K562 (cell line): Measurements from ENCODE around the gene DSTYK. TPM values are rescaled to one million over a fixed set of nuclear protein-coding genes. Genes with fewer than 3 reads are reported as not detected.

Source experiments
- ATF6 ChIP-seq: sonication (generic); formaldehyde crosslinking; IDR thresholded peaks from 2 replicates; pipeline ENCODE4 v1.4.0; 2020; ENCODE audit warnings: mild to moderate bottlenecking, missing genetic modification reagents
- CBX2 ChIP-seq: fragments of 200-600 bp; sonication (generic); IDR thresholded peaks from one replicate; pipeline ENCODE4 v1.6.1; 2012; ENCODE audit warnings: mild to moderate bottlenecking, low read length, inconsistent platforms; ENCODE audit not compliant: insufficient read depth, poor library complexity, severe bottlenecking
- CEBPG ChIP-seq, 3 experiments: fragments of 200-800 bp in 1 of 3; sonication (Bioruptor generic) in 1 of 3; sonication (generic) in 1 of 3; formaldehyde crosslinking in 1 of 3; IDR thresholded peaks in 2 of 3; conservative IDR thresholded peaks in 1 of 3; 2 replicates each; pipeline versions ENCODE4 v1.6.1 to v1.8.0; 2016 to 2022; ENCODE audit warnings: missing compliant biosample characterization in 2 of 3, missing genetic modification characterization in 2 of 3, mild to moderate bottlenecking in 1 of 3, missing genetic modification reagents in 1 of 3
- CHCHD3 ChIP-seq: fragments of 250-450 bp; sonication (Bioruptor Pico); IDR thresholded peaks from 2 replicates; pipeline ENCODE4 v2.1.2; 2022; ENCODE audit warnings: mild to moderate bottlenecking
- CHD4 ChIP-seq: fragments of 200-600 bp; sonication (generic); IDR thresholded peaks from 3 replicates; pipeline ENCODE4 v1.6.1; 2012; ENCODE audit warnings: low read depth, mild to moderate bottlenecking, mixed read lengths, low read length, inconsistent platforms; ENCODE audit not compliant: insufficient read depth, insufficient replicate concordance, poor library complexity, severe bottlenecking
- EWSR1 ChIP-seq: fragments of 450-650 bp; IDR thresholded peaks from 2 replicates; pipeline ENCODE4 v1.6.1; 2018; ENCODE audit warnings: borderline replicate concordance, mild to moderate bottlenecking, low read depth, moderate library complexity; ENCODE audit not compliant: partially characterized antibody
- POLR2AphosphoS5 ChIP-seq: IDR thresholded peaks from 2 replicates; pipeline ENCODE4 v1.6.1; 2011; ENCODE audit warnings: mild to moderate bottlenecking, low read depth, low read length, moderate library complexity; ENCODE audit not compliant: control insufficient read depth, insufficient read depth
- TARDBP ChIP-seq: fragments of 450-650 bp; IDR thresholded peaks from 2 replicates; pipeline ENCODE4 v1.6.1; 2016
- ZNF639 ChIP-seq, 2 experiments: fragments of 200-800 bp in 1 of 2; sonication (Bioruptor generic) in 1 of 2; sonication (generic) in 1 of 2; formaldehyde crosslinking in 1 of 2; IDR thresholded peaks in 1 of 2; conservative IDR thresholded peaks in 1 of 2; 2 replicates each; pipeline versions ENCODE4 v1.5.0 to v1.6.1; 2016 to 2020; ENCODE audit warnings: missing compliant biosample characterization in 1 of 2, missing genetic modification characterization in 1 of 2, missing genetic modification reagents in 1 of 2
- polyA plus RNA-seq, 8 experiments: library from polyadenylated mRNA; depleted of rRNA in 4 of 8; stranded (reverse) in 5 of 8; unstranded in 3 of 8; fragments of >200 nt; fragmentation: Nextera tagmentation in 2 of 8; fragmentation: Illumina TruSeq in 1 of 8; extraction: Ambion mirVana in 2 of 8; extraction: Trizol in 1 of 8; gene quantifications; 2 replicates each; pipeline versions ENCODE4 v1.2.1 to v1.2.3, GENCODE V29; 2011 to 2014; ENCODE audit warnings: inconsistent platforms in 1 of 8, missing spikeins in 1 of 8
- total RNA-seq, 7 experiments: library from RNA; depleted of rRNA in 6 of 7; stranded (reverse); fragments of >200 nt in 6 of 7; fragmentation: Illumina TruSeq in 2 of 7; extraction: Trizol in 2 of 7; gene quantifications; 2 replicates each; pipeline versions ENCODE4 v1.2.1 to v1.2.3, GENCODE V29; 2011 to 2021; ENCODE audit warnings: low replicate concordance in 1 of 7
- TF ChIP-seq, protein P1 (sequence below): fragments of 450-650 bp; IDR thresholded peaks from 2 replicates; pipeline ENCODE4 v1.6.1; 2017; ENCODE audit warnings: antibody characterized with exemption, mild to moderate bottlenecking
- TF ChIP-seq, protein P2 (sequence below): sonication (generic); formaldehyde crosslinking; IDR thresholded peaks from 2 replicates; pipeline ENCODE4 v1.8.0; 2023; ENCODE audit warnings: mild to moderate bottlenecking, missing genetic modification reagents

The DSTYK gene
- total and polyA plus RNA-seq, 9 of the 15 experiments (the other 6 are each of a cell fraction or from before 2014, with no cell fraction given) = 4.2 to 7.1 (median 6.2) TPM

DNA sequence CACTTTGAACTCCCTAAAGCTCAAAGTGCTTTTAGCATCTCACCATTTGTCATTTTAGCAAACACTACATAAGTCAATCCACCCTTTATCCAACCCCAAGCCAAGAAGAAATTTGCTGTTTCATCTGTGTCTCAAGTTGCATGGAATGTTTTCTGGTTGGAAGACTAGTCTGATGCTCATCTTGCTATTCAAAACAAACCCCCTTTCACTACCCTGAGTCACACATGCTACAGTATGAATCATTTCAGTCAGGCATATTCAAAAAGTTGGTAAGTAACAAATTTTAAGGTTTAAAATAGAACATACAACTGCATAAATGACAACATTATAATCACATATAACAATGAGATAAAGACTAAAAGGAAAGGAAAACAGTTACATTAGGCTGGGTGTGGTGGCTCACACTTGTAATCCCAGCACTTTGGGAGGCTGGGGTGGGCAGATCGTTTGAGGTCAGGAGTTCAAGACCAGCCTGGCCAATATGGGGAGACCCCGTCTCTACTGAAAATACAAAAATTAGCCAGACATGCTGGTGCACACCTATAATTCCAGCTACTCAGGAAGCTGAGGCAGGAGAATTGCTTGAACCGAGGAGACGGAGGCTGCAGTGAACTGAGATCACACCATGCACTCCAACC, 38.7 kb downstream of the DSTYK start (continued):
- no peak for TF ChIP-seq ATF6 (CRISPR knock-in tag)
- no peak for TF ChIP-seq CEBPG (CRISPR knock-in tag; IDR thresholded peaks at IDR 0.05)
- TF ChIP-seq CEBPG (tag; conservative IDR thresholded peaks at IDR 0.05 in 1 of 2, IDR thresholded peaks at IDR 0.05 in 1 of 2) = no peak
- TF ChIP-seq TARDBP = no peak
- no peak for TF ChIP-seq POLR2AphosphoS5
- TF ChIP-seq EWSR1 = no peak
- TF ChIP-seq, protein P1, sequence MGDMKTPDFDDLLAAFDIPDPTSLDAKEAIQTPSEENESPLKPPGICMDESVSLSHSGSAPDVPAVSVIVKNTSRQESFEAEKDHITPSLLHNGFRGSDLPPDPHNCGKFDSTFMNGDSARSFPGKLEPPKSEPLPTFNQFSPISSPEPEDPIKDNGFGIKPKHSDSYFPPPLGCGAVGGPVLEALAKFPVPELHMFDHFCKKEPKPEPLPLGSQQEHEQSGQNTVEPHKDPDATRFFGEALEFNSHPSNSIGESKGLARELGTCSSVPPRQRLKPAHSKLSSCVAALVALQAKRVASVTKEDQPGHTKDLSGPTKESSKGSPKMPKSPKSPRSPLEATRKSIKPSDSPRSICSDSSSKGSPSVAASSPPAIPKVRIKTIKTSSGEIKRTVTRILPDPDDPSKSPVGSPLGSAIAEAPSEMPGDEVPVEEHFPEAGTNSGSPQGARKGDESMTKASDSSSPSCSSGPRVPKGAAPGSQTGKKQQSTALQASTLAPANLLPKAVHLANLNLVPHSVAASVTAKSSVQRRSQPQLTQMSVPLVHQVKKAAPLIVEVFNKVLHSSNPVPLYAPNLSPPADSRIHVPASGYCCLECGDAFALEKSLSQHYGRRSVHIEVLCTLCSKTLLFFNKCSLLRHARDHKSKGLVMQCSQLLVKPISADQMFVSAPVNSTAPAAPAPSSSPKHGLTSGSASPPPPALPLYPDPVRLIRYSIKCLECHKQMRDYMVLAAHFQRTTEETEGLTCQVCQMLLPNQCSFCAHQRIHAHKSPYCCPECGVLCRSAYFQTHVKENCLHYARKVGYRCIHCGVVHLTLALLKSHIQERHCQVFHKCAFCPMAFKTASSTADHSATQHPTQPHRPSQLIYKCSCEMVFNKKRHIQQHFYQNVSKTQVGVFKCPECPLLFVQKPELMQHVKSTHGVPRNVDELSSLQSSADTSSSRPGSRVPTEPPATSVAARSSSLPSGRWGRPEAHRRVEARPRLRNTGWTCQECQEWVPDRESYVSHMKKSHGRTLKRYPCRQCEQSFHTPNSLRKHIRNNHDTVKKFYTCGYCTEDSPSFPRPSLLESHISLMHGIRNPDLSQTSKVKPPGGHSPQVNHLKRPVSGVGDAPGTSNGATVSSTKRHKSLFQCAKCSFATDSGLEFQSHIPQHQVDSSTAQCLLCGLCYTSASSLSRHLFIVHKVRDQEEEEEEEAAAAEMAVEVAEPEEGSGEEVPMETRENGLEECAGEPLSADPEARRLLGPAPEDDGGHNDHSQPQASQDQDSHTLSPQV = peak; percentile 86
- TF ChIP-seq CHD4 = no peak
- TF ChIP-seq ZNF639 (CRISPR knock-in tag; conservative IDR thresholded peaks at IDR 0.05 in 1 of 2, IDR thresholded peaks at IDR 0.05 in 1 of 2) = 0 out of 4 replicates have a peak, but pooled peaks of 1 of the 2 experiments have one; percentile 10
- TF ChIP-seq CBX2 = no peak
- no peak for TF ChIP-seq CHCHD3 (CRISPR knock-in tag)
- TF ChIP-seq, protein P2, sequence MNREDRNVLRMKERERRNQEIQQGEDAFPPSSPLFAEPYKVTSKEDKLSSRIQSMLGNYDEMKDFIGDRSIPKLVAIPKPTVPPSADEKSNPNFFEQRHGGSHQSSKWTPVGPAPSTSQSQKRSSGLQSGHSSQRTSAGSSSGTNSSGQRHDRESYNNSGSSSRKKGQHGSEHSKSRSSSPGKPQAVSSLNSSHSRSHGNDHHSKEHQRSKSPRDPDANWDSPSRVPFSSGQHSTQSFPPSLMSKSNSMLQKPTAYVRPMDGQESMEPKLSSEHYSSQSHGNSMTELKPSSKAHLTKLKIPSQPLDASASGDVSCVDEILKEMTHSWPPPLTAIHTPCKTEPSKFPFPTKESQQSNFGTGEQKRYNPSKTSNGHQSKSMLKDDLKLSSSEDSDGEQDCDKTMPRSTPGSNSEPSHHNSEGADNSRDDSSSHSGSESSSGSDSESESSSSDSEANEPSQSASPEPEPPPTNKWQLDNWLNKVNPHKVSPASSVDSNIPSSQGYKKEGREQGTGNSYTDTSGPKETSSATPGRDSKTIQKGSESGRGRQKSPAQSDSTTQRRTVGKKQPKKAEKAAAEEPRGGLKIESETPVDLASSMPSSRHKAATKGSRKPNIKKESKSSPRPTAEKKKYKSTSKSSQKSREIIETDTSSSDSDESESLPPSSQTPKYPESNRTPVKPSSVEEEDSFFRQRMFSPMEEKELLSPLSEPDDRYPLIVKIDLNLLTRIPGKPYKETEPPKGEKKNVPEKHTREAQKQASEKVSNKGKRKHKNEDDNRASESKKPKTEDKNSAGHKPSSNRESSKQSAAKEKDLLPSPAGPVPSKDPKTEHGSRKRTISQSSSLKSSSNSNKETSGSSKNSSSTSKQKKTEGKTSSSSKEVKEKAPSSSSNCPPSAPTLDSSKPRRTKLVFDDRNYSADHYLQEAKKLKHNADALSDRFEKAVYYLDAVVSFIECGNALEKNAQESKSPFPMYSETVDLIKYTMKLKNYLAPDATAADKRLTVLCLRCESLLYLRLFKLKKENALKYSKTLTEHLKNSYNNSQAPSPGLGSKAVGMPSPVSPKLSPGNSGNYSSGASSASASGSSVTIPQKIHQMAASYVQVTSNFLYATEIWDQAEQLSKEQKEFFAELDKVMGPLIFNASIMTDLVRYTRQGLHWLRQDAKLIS = no peak
